Adrenal gland (tissue), 12 donors: Measurements from ENCODE around the gene TSPAN3. TPM values are rescaled to one million over a fixed set of nuclear protein-coding genes. Genes with fewer than 3 reads are reported as not detected.

Source experiments
- DNase-seq, 7 donors: peaks; one replicate each; pipeline ENCODE4 v3.0.0-alpha.2; 2019 to 2020
- H3K27ac ChIP-seq, 5 donors: fragments of 200-600 bp; sonication (generic) in 4 of 5; 1 replicate in 3 of 5; 2 replicates in 2 of 5; pipeline versions ENCODE4 v1.5.1 to v1.8.0; 2016 to 2020; ENCODE audit warnings: mild to moderate bottlenecking in 1 of 5
- H3K27me3 ChIP-seq: fragments of 200-600 bp; 2 replicates; pipeline ENCODE4 v1.8.0; 2021
- H3K36me3 ChIP-seq, 2 donors: fragments of 200-600 bp; replicated peaks in 1 of 2; 1 replicate in 1 of 2; 2 replicates in 1 of 2; pipeline versions ENCODE4 v1.5.1 to v1.8.0; 2018 to 2022
- H3K4me1 ChIP-seq, 2 donors: fragments of 200-600 bp; replicated peaks in 1 of 2; 1 replicate in 1 of 2; 2 replicates in 1 of 2; pipeline versions ENCODE4 v1.5.1 to v1.8.0; 2018 to 2021
- H3K4me3 ChIP-seq, 4 donors: fragments of 200-600 bp; sonication (generic) in 3 of 4; one replicate each; pipeline ENCODE4 v1.5.1; 2016 to 2018
- H3K9me3 ChIP-seq, 3 donors: fragments of 200-600 bp; sonication (generic) in 1 of 3; replicated peaks in 1 of 3; 1 replicate in 2 of 3; 2 replicates in 1 of 3; pipeline versions ENCODE4 v1.5.1 to v1.8.0; 2016 to 2021
- CTCF ChIP-seq, 6 experiments: fragments of 450-650 bp in 4 of 6; fragments of 200-600 bp in 2 of 6; sonication (generic) in 1 of 6; IDR thresholded peaks; 1 replicate in 5 of 6; 2 replicates in 1 of 6; pipeline versions ENCODE4 v1.5.1 to v1.8.0; 2016 to 2021; ENCODE audit warnings: antibody characterized with exemption in 6 of 6, mild to moderate bottlenecking in 2 of 6, moderate library complexity in 1 of 6
- POLR2A ChIP-seq, 2 donors: fragments of 450-650 bp; IDR thresholded peaks; one replicate each; pipeline ENCODE4 v1.6.1; 2017; ENCODE audit warnings: antibody characterized with exemption in 2 of 2, mild to moderate bottlenecking in 2 of 2, moderate library complexity in 1 of 2
- WGBS, 4 donors: extraction: QIAGEN DNeasy Blood & Tissue Kit in 2 of 4; methylation state at CpG; one replicate each; pipeline versions ENCODE4 v1.1.5 to v1.1.7; 2013 to 2017; 5-methylcytosine and 5-hydroxymethylcytosine counted together
- intact Hi-C, 2 donors: fragments of 100-400 bp; cut with DNase I; formaldehyde crosslinking; loops; one replicate each; pipeline versions ENCODE4 v1.14.1 to v1.15.0; 2022 to 2023
- polyA plus RNA-seq, 3 donors: library from polyadenylated mRNA; stranded (reverse); fragments of 200-250 nt in 2 of 3; fragments of 350-450 nt in 1 of 3; fragmentation: Illumina TruSeq in 1 of 3; extraction: RNeasy Lipid Tissue Mini Kit (QIAGEN cat#74804) in 1 of 3; gene quantifications; one replicate each; pipeline ENCODE4 v1.2.3, GENCODE V29; 2013 to 2014
- total RNA-seq, 9 donors: library from RNA; depleted of rRNA in 4 of 9; stranded (reverse); fragments of >200 nt in 4 of 9; fragments of 120-200 nt in 1 of 9; fragmentation: NEBNext Ultra II Directional in 1 of 9; extraction: Animal tissue kit (Norgen Biotek cat#: 25700) in 1 of 9; gene quantifications; one replicate each; pipeline versions ENCODE4 v1.1.0 to v1.2.4, GENCODE V29; 2013 to 2023
- donor health status: healthy with polysubstance abuse.
- donor health status: Bipolar disorder and iron deficiency.
- donor health status: DM: yes; HTN: yes; CAD: no.
- donor health status: DM: no; HTN: no; CAD: no.
- donor health status: DM: no; HTN: no; CAD: no.
- donor health status: DM: yes; HTN: yes; CAD: no.

Gene TSPAN3
- total and polyA plus RNA-seq, 12 donors: 129 to 464 (median 229) TPM

- Histone ChIP-seq H3K4me1 (peaks cover 0 to 4% of the 10 kb centered on the region in 2 donors), H3K27ac (no peak overlapping the region), H3K27me3 (no peaks in the 10 kb centered on the region), H3K9me3 (no peaks in the 10 kb centered on the region), H3K36me3 (no peaks in the 10 kb centered on the region), H3K4me3 (no peak overlapping the region)
- 70 to 81% (median 79%) methylated on average over 4 of the region's 4 CpGs for WGBS, 4 donors
- no peak for DNase-seq
- intact Hi-C loops: loop anchor here in 1 of 2 donors (10.0 kb wide), 1 partner anchor 614 kb away; no protein-coding TSS in a partner anchor
- TF ChIP-seq CTCF (IDR thresholded peaks at IDR 0.05) (no peak), POLR2A (IDR thresholded peaks at IDR 0.05) (no peak)
Observed at GRCh38 chr15:77010857-77011256, 60.1 kb downstream of the TSPAN3 start.

GRCh38 chr15:77010312-77010686 lies 60.6 kb downstream of the TSPAN3 start:
- WGBS, 4 donors: 84 to 95% (median 95%) methylated on average over 3 to 4 of the region's 4 CpGs

GRCh38 chr15:77009646-77010311 lies 61.1 kb downstream of the TSPAN3 start:
- Histone ChIP-seq H3K36me3 (no peaks in the 10 kb centered on the region), H3K27me3 (no peaks in the 10 kb centered on the region), H3K4me3 (no peak overlapping the region), H3K9me3 (no peaks in the 10 kb centered on the region), H3K27ac (no peak overlapping the region), H3K4me1 (no peaks in the 10 kb centered on the region)
- intact Hi-C loops: loop anchor here in 1 of 2 donors (10.0 kb wide), 1 partner anchor 615 kb away; no protein-coding TSS in a partner anchor
- no peak for DNase-seq
- TF ChIP-seq CTCF (IDR thresholded peaks at IDR 0.05): no peak
- WGBS, 4 donors: 85 to 88% (median 87%) methylated on average over 5 to 14 of the region's 14 CpGs

More at GRCh38 chr15:77010312-77010686, 60.6 kb downstream of the TSPAN3 start:
- H3K9me3 ChIP-seq: no peaks in the 10 kb centered on the region
- no peak for TF ChIP-seq CTCF (IDR thresholded peaks at IDR 0.05)
- no peak for TF ChIP-seq POLR2A (IDR thresholded peaks at IDR 0.05)
- intact Hi-C loops: loop anchor here in 1 of 2 donors (10.0 kb wide), 1 partner anchor 615 kb away; no protein-coding TSS in a partner anchor
- DNase-seq: no peak
- peaks cover 0 to 4% of the 10 kb centered on the region in 2 donors for H3K4me1 ChIP-seq
- H3K4me3 ChIP-seq: no peak overlapping the region
- H3K36me3 ChIP-seq: no peaks in the 10 kb centered on the region
- no peaks in the 10 kb centered on the region for H3K27me3 ChIP-seq
- no peak overlapping the region for H3K27ac ChIP-seq

- no peaks in the 10 kb centered on the region for H3K4me1 ChIP-seq
Observed at GRCh38 chr15:77009176-77009575, 61.7 kb downstream of the TSPAN3 start.

More at GRCh38 chr15:77009176-77009575, 61.7 kb downstream of the TSPAN3 start:
- 74 to 84% (median 81%) methylated on average over 5 to 6 of the region's 6 CpGs for WGBS, 4 donors
- intact Hi-C loops: no loop called here
- H3K36me3 ChIP-seq: no peaks in the 10 kb centered on the region
- H3K9me3 ChIP-seq: no peaks in the 10 kb centered on the region
- no peak overlapping the region for H3K4me3 ChIP-seq
- H3K27ac ChIP-seq: no peak overlapping the region
- no peak for TF ChIP-seq CTCF (IDR thresholded peaks at IDR 0.05)
- no peak for TF ChIP-seq POLR2A (IDR thresholded peaks at IDR 0.05)
- no peak for DNase-seq
- no peaks in the 10 kb centered on the region for H3K27me3 ChIP-seq
